ENCODE data around the gene MED16.
"Not testable (repeated sequence)": the region's sequence is repeated elsewhere in the genome, so short reads cannot be mapped to it uniquely, and the experiment has no call there.

The MED16 gene

GRCh38 chr19:879711-880438 is 13.1 kb downstream of the MED16 start:
- Histone ChIP-seq H3K79me1 (ENCODE audit: low read length) (peaks cover 8% of the 10 kb centered on the region), H3K14ac (ENCODE audit: low read length) (no peak overlapping the region), H3K9ac (ENCODE audit: low read length) (no peak overlapping the region), H3K4me1 (ENCODE audit: control insufficient read depth in 1 of 2, insufficient read depth in 2 of 2, low read length in 2 of 2) (peaks cover 17 to 18% of the 10 kb centered on the region in 2 experiments), H4K8ac (ENCODE audit: low read depth, low read length) (no peak overlapping the region), H2BK12ac (ENCODE audit: low read length) (no peak overlapping the region), H3K4me2 (ENCODE audit: low read length) (no peak overlapping the region), H4K91ac (ENCODE audit: low read depth, low read length) (no peak overlapping the region), H4K12ac (ENCODE audit: low read depth, low read length) (no peak overlapping the region), H3K9me3 (ENCODE audit: insufficient read depth, low read depth, low read length) (peaks cover 9% of the 10 kb centered on the region), H2BK5ac (ENCODE audit: low read depth, low read length, poor library complexity) (no peak overlapping the region), H3K23ac (ENCODE audit: low read length) (no peak overlapping the region), H3K4ac (ENCODE audit: low read depth, low read length) (no peak overlapping the region), H3K27ac (ENCODE audit: low read depth, low read length) (no peak overlapping the region), H3K79me2 (ENCODE audit: control insufficient read depth, insufficient read depth, low read length, poor library complexity) (peaks cover 2% of the 10 kb centered on the region), H3K27me3 (ENCODE audit: insufficient read depth, low read length) (no peaks in the 10 kb centered on the region), H2BK120ac (ENCODE audit: insufficient read depth, low read length, poor library complexity) (no peak overlapping the region), H2AK5ac (ENCODE audit: low read length) (no peak overlapping the region), H3K4me3 (ENCODE audit: low read depth, low read length) (no peak overlapping the region), H2AFZ (ENCODE audit: insufficient read depth, low read length, poor library complexity) (no peak overlapping the region), H3K18ac (ENCODE audit: low read length) (no peak overlapping the region), H3K36me3 (ENCODE audit: control insufficient read depth in 1 of 2, insufficient read depth in 2 of 2, low read length in 2 of 2) (peaks cover 61 to 70% of the 10 kb centered on the region in 2 experiments)
- DNase-seq: no peak
- WGBS (ENCODE audit: extremely low coverage, insufficient coverage, insufficient read length): no CpG with 5 or more reads among the region's 37 CpGs

DNA sequence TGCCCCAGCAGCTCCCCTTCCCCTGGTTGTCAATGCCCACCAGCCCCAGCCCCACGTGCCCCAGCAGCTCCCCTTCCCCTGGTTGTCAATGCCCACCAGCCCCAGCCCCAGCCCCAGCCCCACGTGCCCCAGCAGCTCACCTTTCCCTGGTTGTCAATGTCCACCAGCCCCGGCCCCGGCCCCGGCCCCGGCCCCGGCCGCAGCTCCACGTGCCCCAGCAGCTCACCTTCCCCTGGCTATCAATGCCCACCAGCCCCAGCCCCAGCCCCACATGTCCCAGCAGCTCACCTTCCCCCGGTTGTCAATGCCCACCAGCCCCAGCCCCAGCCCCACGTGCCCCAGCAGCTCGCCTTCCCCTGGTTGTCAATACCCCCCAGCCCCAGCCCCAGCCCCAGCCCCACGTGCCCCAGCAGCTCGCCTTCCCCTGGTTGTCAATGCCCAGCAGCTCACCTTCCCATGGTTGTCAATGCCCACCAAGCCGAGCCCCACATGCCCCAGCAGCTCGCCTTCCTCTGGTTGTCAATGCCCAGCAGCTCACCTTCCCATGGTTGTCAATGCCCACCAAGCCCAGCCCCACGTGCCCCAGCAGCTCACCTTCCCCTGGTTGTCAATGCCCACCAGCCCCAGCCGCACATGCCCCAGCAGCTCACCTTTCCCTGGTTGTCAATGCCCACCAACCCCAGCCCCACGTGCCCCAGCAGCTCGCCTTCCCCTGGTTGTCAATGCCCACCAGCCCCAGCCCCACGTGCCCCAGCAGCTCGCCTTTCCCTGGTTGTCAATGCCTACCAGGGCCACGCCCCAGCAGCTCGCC is 14.0 kb downstream of the MED16 start:
- not testable (repeated sequence) for H2AK5ac ChIP-seq (ENCODE audit: low read length); H4K91ac ChIP-seq (ENCODE audit: low read depth, low read length); H3K27me3 ChIP-seq (ENCODE audit: insufficient read depth, low read length); H3K9me3 ChIP-seq (ENCODE audit: insufficient read depth, low read depth, low read length); H3K4me2 ChIP-seq (ENCODE audit: low read length); H3K4me1 ChIP-seq (ENCODE audit: control insufficient read depth in 1 of 2, insufficient read depth in 2 of 2, low read length in 2 of 2); H3K18ac ChIP-seq (ENCODE audit: low read length); H3K14ac ChIP-seq (ENCODE audit: low read length); H3K9ac ChIP-seq (ENCODE audit: low read length); H3K23ac ChIP-seq (ENCODE audit: low read length); H3K79me1 ChIP-seq (ENCODE audit: low read length); H3K27ac ChIP-seq (ENCODE audit: low read depth, low read length); H2AFZ ChIP-seq (ENCODE audit: insufficient read depth, low read length, poor library complexity); H2BK120ac ChIP-seq (ENCODE audit: insufficient read depth, low read length, poor library complexity); H3K4ac ChIP-seq (ENCODE audit: low read depth, low read length); H4K12ac ChIP-seq (ENCODE audit: low read depth, low read length); H3K79me2 ChIP-seq (ENCODE audit: control insufficient read depth, insufficient read depth, low read length, poor library complexity); DNase-seq; H2BK5ac ChIP-seq (ENCODE audit: low read depth, low read length, poor library complexity); H4K8ac ChIP-seq (ENCODE audit: low read depth, low read length); H3K4me3 ChIP-seq (ENCODE audit: low read depth, low read length); H2BK12ac ChIP-seq (ENCODE audit: low read length)
- peaks cover 60 to 70% of the 10 kb centered on the region in 2 experiments for H3K36me3 ChIP-seq (ENCODE audit: control insufficient read depth in 1 of 2, insufficient read depth in 2 of 2, low read length in 2 of 2)
- no CpG with 5 or more reads among the region's 24 CpGs for WGBS (ENCODE audit: extremely low coverage, insufficient coverage, insufficient read length)

DNA sequence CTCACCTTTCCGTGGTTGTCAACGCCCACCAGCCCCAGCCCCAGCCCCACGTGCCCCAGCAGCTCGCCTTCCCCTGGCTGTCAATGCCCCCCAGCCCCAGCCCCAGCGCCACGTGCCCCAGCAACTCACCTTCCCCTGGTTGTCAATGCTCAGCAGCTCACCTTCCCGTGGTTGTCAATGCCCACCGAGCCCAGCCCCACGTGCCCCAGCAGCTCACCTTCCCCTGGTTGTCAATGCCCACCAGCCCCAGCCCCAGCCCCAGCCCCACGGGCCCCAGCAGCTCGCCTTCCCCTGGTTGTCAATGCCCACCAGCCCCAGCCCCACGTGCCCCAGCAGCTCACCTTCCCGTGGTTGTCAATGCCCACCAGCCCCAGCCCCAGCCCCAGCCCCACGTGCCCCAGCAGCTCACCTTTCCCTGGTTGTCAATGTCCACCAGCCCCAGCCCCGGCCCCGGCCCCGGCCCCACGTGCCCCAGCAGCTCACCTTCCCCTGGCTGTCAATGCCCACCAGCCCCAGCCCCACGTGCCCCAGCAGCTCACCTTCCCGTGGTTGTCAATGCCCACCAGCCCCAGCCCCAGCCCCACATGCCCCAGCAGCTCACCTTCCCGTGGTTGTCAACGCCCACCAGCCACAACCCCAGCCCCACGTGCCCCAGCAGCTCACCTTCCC is 14.9 kb downstream of the MED16 start:
- not testable (repeated sequence) for H3K27me3 ChIP-seq (ENCODE audit: insufficient read depth, low read length)

DNA sequence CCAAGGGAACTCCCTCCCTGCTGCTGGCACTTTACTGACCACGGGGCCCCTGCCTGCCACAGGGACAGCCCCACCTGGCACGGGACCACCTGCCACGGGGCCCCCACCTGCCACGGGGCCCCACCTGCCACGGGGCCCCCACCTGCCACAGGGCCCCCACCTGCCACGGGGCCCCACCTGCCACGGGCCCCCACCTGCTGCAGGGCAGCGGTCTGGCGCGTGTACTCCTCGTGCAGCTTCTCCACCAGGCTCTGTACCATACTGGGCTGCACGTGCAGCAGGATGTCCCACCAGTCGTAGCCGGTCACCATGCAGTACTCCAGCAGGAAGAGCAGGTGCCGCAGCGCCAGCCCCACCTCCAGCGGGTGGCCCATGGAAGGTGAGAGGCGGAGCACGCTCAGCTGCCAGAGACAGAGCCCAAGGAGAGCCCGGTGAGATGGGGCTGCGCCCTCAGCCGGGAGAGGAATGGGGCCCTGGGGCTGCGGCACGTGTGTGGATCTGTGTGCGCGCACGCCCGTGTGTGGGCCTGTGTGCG is 16.1 kb downstream of the MED16 start:
- H3K79me2 ChIP-seq (ENCODE audit: control insufficient read depth, insufficient read depth, low read length, poor library complexity): no peaks in the 10 kb centered on the region

More for the DNA sequence above, 14.9 kb downstream of the MED16 start:
- no CpG with 5 or more reads among the region's 23 CpGs for WGBS (ENCODE audit: extremely low coverage, insufficient coverage, insufficient read length)
- not testable (repeated sequence) for DNase-seq; H2BK12ac ChIP-seq (ENCODE audit: low read length); H3K4ac ChIP-seq (ENCODE audit: low read depth, low read length); H3K23ac ChIP-seq (ENCODE audit: low read length); H3K79me2 ChIP-seq (ENCODE audit: control insufficient read depth, insufficient read depth, low read length, poor library complexity); H3K4me2 ChIP-seq (ENCODE audit: low read length); H3K14ac ChIP-seq (ENCODE audit: low read length); H2AK5ac ChIP-seq (ENCODE audit: low read length); H3K27ac ChIP-seq (ENCODE audit: low read depth, low read length); H3K79me1 ChIP-seq (ENCODE audit: low read length); H3K4me1 ChIP-seq (ENCODE audit: control insufficient read depth in 1 of 2, insufficient read depth in 2 of 2, low read length in 2 of 2); H3K18ac ChIP-seq (ENCODE audit: low read length); H4K12ac ChIP-seq (ENCODE audit: low read depth, low read length); H3K4me3 ChIP-seq (ENCODE audit: low read depth, low read length); H4K8ac ChIP-seq (ENCODE audit: low read depth, low read length); H2AFZ ChIP-seq (ENCODE audit: insufficient read depth, low read length, poor library complexity); H2BK5ac ChIP-seq (ENCODE audit: low read depth, low read length, poor library complexity); H3K9ac ChIP-seq (ENCODE audit: low read length); H4K91ac ChIP-seq (ENCODE audit: low read depth, low read length); H2BK120ac ChIP-seq (ENCODE audit: insufficient read depth, low read length, poor library complexity); H3K9me3 ChIP-seq (ENCODE audit: insufficient read depth, low read depth, low read length)
- peaks cover 63 to 73% of the 10 kb centered on the region in 2 experiments for H3K36me3 ChIP-seq (ENCODE audit: control insufficient read depth in 1 of 2, insufficient read depth in 2 of 2, low read length in 2 of 2)

More for the DNA sequence above, 16.1 kb downstream of the MED16 start:
- Histone ChIP-seq H3K4me1 (ENCODE audit: control insufficient read depth in 1 of 2, insufficient read depth in 2 of 2, low read length in 2 of 2) (no peaks in the 10 kb centered on the region), H3K9me3 (ENCODE audit: insufficient read depth, low read depth, low read length) (peaks cover 4% of the 10 kb centered on the region), H2BK12ac (ENCODE audit: low read length) (no peak overlapping the region), H3K27ac (ENCODE audit: low read depth, low read length) (no peak overlapping the region), H3K14ac (ENCODE audit: low read length) (no peak overlapping the region), H2BK5ac (ENCODE audit: low read depth, low read length, poor library complexity) (no peak overlapping the region), H3K36me3 (ENCODE audit: control insufficient read depth in 1 of 2, insufficient read depth in 2 of 2, low read length in 2 of 2) (peaks cover 55 to 60% of the 10 kb centered on the region in 2 experiments), H4K12ac (ENCODE audit: low read depth, low read length) (no peak overlapping the region), H4K91ac (ENCODE audit: low read depth, low read length) (no peak overlapping the region), H3K27me3 (ENCODE audit: insufficient read depth, low read length) (no peaks in the 10 kb centered on the region), H3K4me2 (ENCODE audit: low read length) (peak overlapping the region; percentile 1), H3K9ac (ENCODE audit: low read length) (no peak overlapping the region), H3K23ac (ENCODE audit: low read length) (no peak overlapping the region), H2AFZ (ENCODE audit: insufficient read depth, low read length, poor library complexity) (no peak overlapping the region), H2BK120ac (ENCODE audit: insufficient read depth, low read length, poor library complexity) (no peak overlapping the region), H3K4ac (ENCODE audit: low read depth, low read length) (no peak overlapping the region), H4K8ac (ENCODE audit: low read depth, low read length) (no peak overlapping the region), H3K79me1 (ENCODE audit: low read length) (no peaks in the 10 kb centered on the region), H3K4me3 (ENCODE audit: low read depth, low read length) (no peak overlapping the region), H2AK5ac (ENCODE audit: low read length) (no peak overlapping the region), H3K18ac (ENCODE audit: low read length) (no peak overlapping the region)
- WGBS (ENCODE audit: extremely low coverage, insufficient coverage, insufficient read length): no CpG with 5 or more reads among the region's 29 CpGs
- no peak for DNase-seq
